GM18867 (cell line): Measurements from ENCODE around the gene TFAP2E.

Source experiments
- ATAC-seq: cut with Tn5 transposase; IDR thresholded peaks from one replicate; pipeline ENCODE4 v1.9.1; 2021; ENCODE audit warnings: mild to moderate bottlenecking, moderate library complexity; ENCODE audit not compliant: unreplicated experiment

The TFAP2E gene

GRCh38 chr1:35640380-35641232 lies 67.5 kb downstream of the TFAP2E start:
- ATAC-seq: no peak

GRCh38 chr1:35641233-35641866 lies 68.2 kb downstream of the TFAP2E start, which contains the start of gene PSMB2:
Gene PSMB2 (minus strand): TSS chr1:35641526. CDS start chr1:35641432, 94 bp downstream.
- ATAC-seq: peak; percentile 78

- ATAC-seq: no peak
Measured at GRCh38 chr1:35642471-35642955, 69.4 kb downstream of the TFAP2E start.

- ATAC-seq: no peak
Measured at GRCh38 chr1:35644204-35644603, 71.1 kb downstream of the TFAP2E start.
